Tibial nerve (tissue), 4 donors: ENCODE results near the gene ECM1. TPM values are rescaled to one million over a fixed set of nuclear protein-coding genes. Genes with fewer than 3 reads are reported as not detected.
A peak's percentile ranks its signal among the peaks of the same experiment; 100 is the strongest.

Source experiments
- DNase-seq, 2 donors: peaks; one replicate each; pipeline ENCODE4 v3.0.0-alpha.2; 2019; ENCODE audit warnings: low spot score in 2 of 2
- H3K27ac ChIP-seq, 4 donors: fragments of 200-600 bp; sonication (generic) in 3 of 4; one replicate each; pipeline ENCODE4 v1.5.1; 2017 to 2019; ENCODE audit warnings: mild to moderate bottlenecking in 1 of 4
- H3K27me3 ChIP-seq, 2 donors: fragments of 200-600 bp; sonication (generic) in 1 of 2; one replicate each; pipeline versions ENCODE4 v1.5.1 to v1.6.0; 2017 to 2019
- H3K36me3 ChIP-seq, 3 donors: fragments of 200-600 bp; sonication (generic); one replicate each; pipeline ENCODE4 v1.5.1; 2018 to 2019
- H3K4me1 ChIP-seq, 4 donors: fragments of 200-600 bp; sonication (generic) in 3 of 4; one replicate each; pipeline ENCODE4 v1.5.1; 2017 to 2019
- H3K4me3 ChIP-seq, 4 donors: fragments of 200-600 bp; sonication (generic) in 3 of 4; one replicate each; pipeline ENCODE4 v1.5.1; 2017 to 2019; ENCODE audit warnings: mild to moderate bottlenecking in 1 of 4, moderate library complexity in 1 of 4
- H3K9me3 ChIP-seq, 4 donors: fragments of 200-600 bp; sonication (generic) in 3 of 4; one replicate each; pipeline ENCODE4 v1.5.1; 2017 to 2019
- CTCF ChIP-seq, 5 experiments: fragments of 200-600 bp in 3 of 5; fragments of 450-650 bp in 2 of 5; sonication (generic) in 3 of 5; IDR thresholded peaks; one replicate each; pipeline ENCODE4 v1.5.1; 2016 to 2019; ENCODE audit warnings: antibody characterized with exemption in 5 of 5, mild to moderate bottlenecking in 3 of 5, moderate library complexity in 2 of 5
- EP300 ChIP-seq, 2 donors: sonication (generic); formaldehyde crosslinking; IDR thresholded peaks; one replicate each; pipeline ENCODE4 v1.6.1; 2017; ENCODE audit warnings: antibody characterized with exemption in 2 of 2, mild to moderate bottlenecking in 1 of 2
- POLR2A ChIP-seq, 2 donors: fragments of 450-650 bp; IDR thresholded peaks; one replicate each; pipeline ENCODE4 v1.6.1; 2017; ENCODE audit warnings: antibody characterized with exemption in 2 of 2, mild to moderate bottlenecking in 2 of 2, moderate library complexity in 2 of 2
- WGBS, 2 donors: methylation state at CpG; one replicate each; pipeline ENCODE4 v1.1.5; 2018; 5-methylcytosine and 5-hydroxymethylcytosine counted together
- total RNA-seq, 4 donors: library from RNA; depleted of rRNA; stranded (reverse); fragments of >200 nt; gene quantifications; one replicate each; pipeline ENCODE4 v1.1.0, GENCODE V29; 2016

The ECM1 gene
- 10 to 100 TPM; 10.1 to 32.2 (median 15.0) TPM for total RNA-seq

GRCh38 chr1:150507912-150508864, at the start of gene ECM1:
Gene ECM1 (plus strand): TSS chr1:150508109. CDS start chr1:150508210, 101 bp downstream.
- Histone ChIP-seq H3K36me3 (peaks cover 0 to 88% (median 0%) of the 10 kb centered on the region in 3 donors), H3K4me1 (peaks cover 0 to 23% (median 2%) of the 10 kb centered on the region in 4 donors), H3K9me3 (no peaks in the 10 kb centered on the region), H3K27me3 (no peaks in the 10 kb centered on the region), H3K4me3 (peak within 1 kb of the TSS in 1 of 4 donors; percentile 35), H3K27ac (peak within 1 kb of the TSS in 2 of 4 donors; percentile 62 to 73)
- TF ChIP-seq POLR2A (IDR thresholded peaks at IDR 0.05) (peak in 1 of 2 donors; percentile 38), EP300 (IDR thresholded peaks at IDR 0.05) (no peak), CTCF (IDR thresholded peaks at IDR 0.05) (no peak)
- WGBS, 2 donors = 38 to 42% methylated on average over 7 of the region's 7 CpGs
- DNase-seq = peak; percentile 27 to 63

GRCh38 chr1:150464422-150464826, 43.5 kb upstream of the ECM1 start:
- Histone ChIP-seq H3K4me3 (no peak overlapping the region), H3K27ac (no peak overlapping the region), H3K27me3 (no peaks in the 10 kb centered on the region), H3K9me3 (no peaks in the 10 kb centered on the region), H3K36me3 (peaks cover 0 to 72% (median 6%) of the 10 kb centered on the region in 3 donors), H3K4me1 (peaks cover 0 to 7% (median 0%) of the 10 kb centered on the region in 4 donors)
- peak; percentile 68 to 83 (median 79) for TF ChIP-seq CTCF (IDR thresholded peaks at IDR 0.05)
- no peak for TF ChIP-seq POLR2A (IDR thresholded peaks at IDR 0.05)
- TF ChIP-seq EP300 (IDR thresholded peaks at IDR 0.05) = peak in 1 of 2 donors; percentile 25
- 31% methylated on average over 4 of the region's 4 CpGs for WGBS, 2 donors
- peak in 1 of 2 donors; percentile 77 for DNase-seq

- Histone ChIP-seq H3K4me1 (peaks cover 0 to 19% (median 3%) of the 10 kb centered on the region in 4 donors), H3K27me3 (no peaks in the 10 kb centered on the region), H3K4me3 (no peak overlapping the region), H3K36me3 (peaks cover 0 to 65% (median 13%) of the 10 kb centered on the region in 3 donors), H3K9me3 (no peaks in the 10 kb centered on the region), H3K27ac (no peak overlapping the region)
- TF ChIP-seq EP300 (IDR thresholded peaks at IDR 0.05) (no peak), CTCF (IDR thresholded peaks at IDR 0.05) (no peak), POLR2A (IDR thresholded peaks at IDR 0.05) (no peak)
- no peak for DNase-seq
Observed at GRCh38 chr1:150466964-150467363, 40.9 kb upstream of the ECM1 start.

GRCh38 chr1:150469291-150469690, 38.6 kb upstream of the ECM1 start:
- TF ChIP-seq CTCF (IDR thresholded peaks at IDR 0.05) (no peak), POLR2A (IDR thresholded peaks at IDR 0.05) (no peak), EP300 (IDR thresholded peaks at IDR 0.05) (no peak)
- Histone ChIP-seq H3K27ac (peak overlapping the region in 2 of 4 donors; percentile 16 to 41), H3K4me1 (peaks cover 0 to 26% (median 3%) of the 10 kb centered on the region in 4 donors), H3K4me3 (no peak overlapping the region), H3K36me3 (peaks cover 0 to 63% (median 17%) of the 10 kb centered on the region in 3 donors), H3K9me3 (no peaks in the 10 kb centered on the region), H3K27me3 (no peaks in the 10 kb centered on the region)
- no peak for DNase-seq
- WGBS, 2 donors = 20 to 33% methylated on average over 1 of the region's 1 CpG
